ENCODE results near the gene TSC22D3.
"Not testable (repeated sequence)": the region's sequence is repeated elsewhere in the genome, so short reads cannot be mapped to it uniquely, and the experiment has no call there.

- TF ChIP-seq EZH2 (IDR thresholded peaks at IDR 0.05); POLR2AphosphoS5 (IDR thresholded peaks at IDR 0.05; ENCODE audit: borderline replicate concordance, low read depth, low read length); FOXP2 (optimal IDR thresholded peaks at IDR 0.05; ENCODE audit: control extremely low read depth, extremely low read length, insufficient read depth): not testable (repeated sequence)
These were observed 106.9 kb downstream of the TSC22D3 start for GRCh38 chrX:107668710-107669109.

All from SK-N-MC (cell line).